GM19328 (cell line): ENCODE results near the gene OR12D3.
"Not testable (repeated sequence)": the region's sequence is repeated elsewhere in the genome, so short reads cannot be mapped to it uniquely, and the experiment has no call there.

ENCODE experiments used
- ATAC-seq: cut with Tn5 transposase; IDR thresholded peaks from one replicate; pipeline ENCODE4 v1.9.1; 2021; ENCODE audit warnings: mild to moderate bottlenecking, moderate library complexity; ENCODE audit not compliant: unreplicated experiment

The OR12D3 gene

GRCh38 chr6:29375191-29375590, at the start of gene OR12D3:
TSS of gene OR12D3 (minus strand) at chr6:29375291. CDS start at chr6:29375287, 4 bp downstream.
- ATAC-seq = no peak

GRCh38 chr6:29424575-29424974, 49.5 kb upstream of the OR12D3 start:
- no peak for ATAC-seq

GRCh38 chr6:29424168-29424567, 49.1 kb upstream of the OR12D3 start:
- no peak for ATAC-seq

GRCh38 chr6:29419516-29419915, 44.4 kb upstream of the OR12D3 start:
- no peak for ATAC-seq

- ATAC-seq = no peak
These were observed 39.5 kb upstream of the OR12D3 start, which contains the start of gene OR12D1 for GRCh38 chr6:29414588-29414987. TSS of gene OR12D1 (plus strand) at chr6:29414928.

- ATAC-seq = no peak
These were observed 28.7 kb upstream of the OR12D3 start for GRCh38 chr6:29403801-29404200.

- no peak for ATAC-seq
These were observed 24.4 kb upstream of the OR12D3 start for GRCh38 chr6:29399525-29399924.

- no peak for ATAC-seq
These were observed 20.2 kb upstream of the OR12D3 start, which contains the start of gene OR12D2 for GRCh38 chr6:29395331-29395730. TSS of gene OR12D2 (plus strand) at chr6:29395631. CDS start at chr6:29396700, 1,069 bp downstream.

- no peak for ATAC-seq
These were observed 13.4 kb upstream of the OR12D3 start for GRCh38 chr6:29388533-29388932.

- ATAC-seq = no peak
These were observed 912 bp upstream of the OR12D3 start for GRCh38 chr6:29376003-29376402.

- ATAC-seq = no peak
These were observed 6.3 kb downstream of the OR12D3 start, which contains the start of gene OR5V1 for GRCh38 chr6:29368765-29369164. TSS of gene OR5V1 (minus strand) at chr6:29368865. CDS start at chr6:29356195, 12,670 bp downstream.

- ATAC-seq = no peak
These were observed 19.5 kb downstream of the OR12D3 start for GRCh38 chr6:29355603-29356002.

GRCh38 chr6:29354980-29355379, 20.1 kb downstream of the OR12D3 start:
- no peak for ATAC-seq

- ATAC-seq = not testable (repeated sequence)
These were observed 25.7 kb downstream of the OR12D3 start for GRCh38 chr6:29349348-29349747.

GRCh38 chr6:29345380-29345779, 29.7 kb downstream of the OR12D3 start:
- no peak for ATAC-seq

- ATAC-seq = no peak
These were observed 38.8 kb downstream of the OR12D3 start for GRCh38 chr6:29336269-29336668.

- ATAC-seq = no peak
These were observed 42.4 kb downstream of the OR12D3 start for GRCh38 chr6:29332676-29333075.

GRCh38 chr6:29325777-29326176, 49.3 kb downstream of the OR12D3 start:
- no peak for ATAC-seq
